Measurements from ENCODE around the gene RASA2. TPM values are rescaled to one million over a fixed set of nuclear protein-coding genes. Genes with fewer than 3 reads are reported as not detected.

RASA2 gene
- total RNA-seq, 1 donor from 2014 or later: 21.5 TPM

- TF ChIP-seq, protein P1, sequence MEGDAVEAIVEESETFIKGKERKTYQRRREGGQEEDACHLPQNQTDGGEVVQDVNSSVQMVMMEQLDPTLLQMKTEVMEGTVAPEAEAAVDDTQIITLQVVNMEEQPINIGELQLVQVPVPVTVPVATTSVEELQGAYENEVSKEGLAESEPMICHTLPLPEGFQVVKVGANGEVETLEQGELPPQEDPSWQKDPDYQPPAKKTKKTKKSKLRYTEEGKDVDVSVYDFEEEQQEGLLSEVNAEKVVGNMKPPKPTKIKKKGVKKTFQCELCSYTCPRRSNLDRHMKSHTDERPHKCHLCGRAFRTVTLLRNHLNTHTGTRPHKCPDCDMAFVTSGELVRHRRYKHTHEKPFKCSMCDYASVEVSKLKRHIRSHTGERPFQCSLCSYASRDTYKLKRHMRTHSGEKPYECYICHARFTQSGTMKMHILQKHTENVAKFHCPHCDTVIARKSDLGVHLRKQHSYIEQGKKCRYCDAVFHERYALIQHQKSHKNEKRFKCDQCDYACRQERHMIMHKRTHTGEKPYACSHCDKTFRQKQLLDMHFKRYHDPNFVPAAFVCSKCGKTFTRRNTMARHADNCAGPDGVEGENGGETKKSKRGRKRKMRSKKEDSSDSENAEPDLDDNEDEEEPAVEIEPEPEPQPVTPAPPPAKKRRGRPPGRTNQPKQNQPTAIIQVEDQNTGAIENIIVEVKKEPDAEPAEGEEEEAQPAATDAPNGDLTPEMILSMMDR (IDR thresholded peaks at IDR 0.05; ENCODE audit: unreplicated experiment): no peak
- Mint-ChIP-seq H3K9me3 (ENCODE audit: low read depth) (no peaks in the 10 kb centered on the region), H3K36me3 (ENCODE audit: insufficient read depth) (peaks cover 3% of the 10 kb centered on the region), H3K4me1 (ENCODE audit: low read depth) (peaks cover 14% of the 10 kb centered on the region), H3K27me3 (no peaks in the 10 kb centered on the region), H3K27ac (no peak overlapping the region), H3K4me3 (ENCODE audit: low read depth) (no peak overlapping the region)
- no peak for DNase-seq (ENCODE audit: low spot score, unreplicated experiment)
These were observed 39.0 kb downstream of the RASA2 start for GRCh38 chr3:141525814-141526213.

- Mint-ChIP-seq H3K27ac (peak overlapping the region; percentile 3), H3K36me3 (ENCODE audit: insufficient read depth) (peaks cover 1% of the 10 kb centered on the region), H3K4me1 (ENCODE audit: low read depth) (peaks cover 12% of the 10 kb centered on the region), H3K9me3 (ENCODE audit: low read depth) (no peaks in the 10 kb centered on the region), H3K27me3 (no peaks in the 10 kb centered on the region), H3K4me3 (ENCODE audit: low read depth) (no peak overlapping the region)
- no peak for DNase-seq (ENCODE audit: low spot score, unreplicated experiment)
- TF ChIP-seq, protein P1 (IDR thresholded peaks at IDR 0.05; ENCODE audit: unreplicated experiment): no peak
These were observed 39.9 kb downstream of the RASA2 start for GRCh38 chr3:141526709-141527108.

- no peaks in the 10 kb centered on the region for H3K27me3 Mint-ChIP-seq
- H3K4me1 Mint-ChIP-seq (ENCODE audit: low read depth): peaks cover 12% of the 10 kb centered on the region
- no peak for DNase-seq (ENCODE audit: low spot score, unreplicated experiment)
- H3K4me3 Mint-ChIP-seq (ENCODE audit: low read depth): no peak overlapping the region
- no peaks in the 10 kb centered on the region for H3K9me3 Mint-ChIP-seq (ENCODE audit: low read depth)
- TF ChIP-seq, protein P1 (IDR thresholded peaks at IDR 0.05; ENCODE audit: unreplicated experiment): no peak
- H3K27ac Mint-ChIP-seq: no peak overlapping the region
- peaks cover 1% of the 10 kb centered on the region for H3K36me3 Mint-ChIP-seq (ENCODE audit: insufficient read depth)
These were observed 42.0 kb downstream of the RASA2 start for GRCh38 chr3:141528800-141529199.

GRCh38 chr3:141529256-141529655, 42.4 kb downstream of the RASA2 start:
- H3K9me3 Mint-ChIP-seq (ENCODE audit: low read depth): no peaks in the 10 kb centered on the region
- TF ChIP-seq, protein P1 (IDR thresholded peaks at IDR 0.05; ENCODE audit: unreplicated experiment): no peak
- DNase-seq (ENCODE audit: low spot score, unreplicated experiment): no peak
- no peaks in the 10 kb centered on the region for H3K27me3 Mint-ChIP-seq
- H3K27ac Mint-ChIP-seq: no peak overlapping the region
- no peak overlapping the region for H3K4me3 Mint-ChIP-seq (ENCODE audit: low read depth)
- H3K4me1 Mint-ChIP-seq (ENCODE audit: low read depth): peaks cover 12% of the 10 kb centered on the region
- peaks cover 1% of the 10 kb centered on the region for H3K36me3 Mint-ChIP-seq (ENCODE audit: insufficient read depth)

DNA sequence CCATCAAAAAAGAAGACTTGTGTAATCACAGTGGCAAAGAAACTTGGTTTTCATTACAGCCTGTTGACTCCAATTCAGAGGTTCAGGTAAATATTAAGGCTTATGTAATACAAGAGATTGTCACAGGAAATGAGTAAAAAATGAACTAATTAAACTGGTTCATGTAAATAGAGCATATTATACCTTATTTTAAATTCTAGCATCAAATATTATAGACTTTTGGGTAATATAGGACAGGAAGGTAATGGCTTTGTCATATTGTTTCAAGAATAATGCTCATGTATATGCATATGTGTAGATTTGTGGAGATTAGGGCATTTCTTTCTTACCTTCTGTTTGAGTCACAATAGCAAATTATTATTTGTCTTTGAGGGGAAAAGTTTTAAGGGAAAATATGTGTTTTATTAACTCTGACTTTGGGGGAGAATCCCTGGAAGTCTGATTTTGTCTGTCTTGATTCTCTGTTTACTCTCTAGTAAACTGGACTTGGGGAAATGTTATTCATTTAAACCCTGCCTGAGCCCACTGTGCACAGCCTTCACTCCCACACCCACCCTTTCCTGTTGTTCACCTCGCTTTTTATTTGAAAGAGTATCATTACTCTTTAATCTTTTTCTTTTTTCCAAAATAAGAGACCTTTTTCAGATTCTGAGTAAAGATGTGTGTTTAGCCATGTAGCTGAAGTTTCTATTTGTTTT, 43.0 kb downstream of the RASA2 start:
- no peaks in the 10 kb centered on the region for H3K9me3 Mint-ChIP-seq (ENCODE audit: low read depth)
- TF ChIP-seq, protein P1 (IDR thresholded peaks at IDR 0.05; ENCODE audit: unreplicated experiment): no peak
- peaks cover 12% of the 10 kb centered on the region for H3K4me1 Mint-ChIP-seq (ENCODE audit: low read depth)
- H3K27ac Mint-ChIP-seq: no peak overlapping the region
- no peaks in the 10 kb centered on the region for H3K27me3 Mint-ChIP-seq
- peaks cover 1% of the 10 kb centered on the region for H3K36me3 Mint-ChIP-seq (ENCODE audit: insufficient read depth)
- no peak overlapping the region for H3K4me3 Mint-ChIP-seq (ENCODE audit: low read depth)
- DNase-seq (ENCODE audit: low spot score, unreplicated experiment): no peak

Data from progenitor cell of endocrine pancreas (in vitro differentiated cells).